Suprapubic skin (tissue), 4 donors: ENCODE data around the gene NUDT3. TPM values are rescaled to one million over a fixed set of nuclear protein-coding genes. Genes with fewer than 3 reads are reported as not detected.

Experiments used
- DNase-seq, 2 donors: peaks; one replicate each; pipeline ENCODE4 v3.0.0-alpha.2; 2019; ENCODE audit warnings: low spot score in 2 of 2
- H3K27ac ChIP-seq: fragments of 200-600 bp; sonication (generic); one replicate; pipeline ENCODE4 v1.5.1; 2019
- H3K27me3 ChIP-seq: fragments of 200-600 bp; sonication (generic); one replicate; pipeline ENCODE4 v1.5.1; 2019
- H3K36me3 ChIP-seq: fragments of 200-600 bp; sonication (generic); one replicate; pipeline ENCODE4 v1.5.1; 2019
- H3K4me1 ChIP-seq: fragments of 200-600 bp; sonication (generic); one replicate; pipeline ENCODE4 v1.5.1; 2019
- H3K4me3 ChIP-seq: fragments of 200-600 bp; sonication (generic); one replicate; pipeline ENCODE4 v1.5.1; 2019; ENCODE audit warnings: mild to moderate bottlenecking
- H3K9me3 ChIP-seq: fragments of 200-600 bp; sonication (generic); one replicate; pipeline ENCODE4 v1.5.1; 2019
- CTCF ChIP-seq, 2 donors: fragments of 200-600 bp in 1 of 2; fragments of 450-650 bp in 1 of 2; sonication (generic) in 1 of 2; IDR thresholded peaks; one replicate each; pipeline ENCODE4 v1.5.1; 2016 to 2019; ENCODE audit warnings: antibody characterized with exemption in 2 of 2, mild to moderate bottlenecking in 1 of 2, moderate library complexity in 1 of 2
- EP300 ChIP-seq: sonication (generic); formaldehyde crosslinking; IDR thresholded peaks from one replicate; pipeline ENCODE4 v1.6.1; 2017; ENCODE audit warnings: antibody characterized with exemption
- POLR2A ChIP-seq, 2 donors: fragments of 450-650 bp; IDR thresholded peaks; one replicate each; pipeline ENCODE4 v1.6.1; 2017; ENCODE audit warnings: antibody characterized with exemption in 2 of 2, mild to moderate bottlenecking in 2 of 2, moderate library complexity in 2 of 2
- POLR2AphosphoS5 ChIP-seq, 3 donors: sonication (generic); formaldehyde crosslinking; IDR thresholded peaks; one replicate each; pipeline ENCODE4 v1.6.1; 2017; ENCODE audit warnings: antibody characterized with exemption in 3 of 3
- WGBS: methylation state at CpG from one replicate; pipeline ENCODE4 v1.1.5; 2018; 5-methylcytosine and 5-hydroxymethylcytosine counted together
- total RNA-seq, 4 donors: library from RNA; depleted of rRNA; stranded (reverse); fragments of >200 nt; gene quantifications; one replicate each; pipeline ENCODE4 v1.1.0, GENCODE V29; 2016

The NUDT3 gene
- total RNA-seq, 4 donors from 2014 or later = 23.2 to 34.6 (median 28.0) TPM

GRCh38 chr6:34349211-34349610 lies 43.3 kb downstream of the NUDT3 start:
- no peaks in the 10 kb centered on the region for H3K36me3 ChIP-seq
- H3K4me3 ChIP-seq = no peak overlapping the region
- TF ChIP-seq POLR2AphosphoS5 (IDR thresholded peaks at IDR 0.05) (no peak), CTCF (IDR thresholded peaks at IDR 0.05) (no peak), POLR2A (IDR thresholded peaks at IDR 0.05) (no peak), EP300 (no peak)
- no peaks in the 10 kb centered on the region for H3K27me3 ChIP-seq
- DNase-seq = no peak
- no peaks in the 10 kb centered on the region for H3K9me3 ChIP-seq
- peaks cover 7% of the 10 kb centered on the region for H3K4me1 ChIP-seq
- 87% methylated on average over 4 of the region's 4 CpGs for WGBS
- H3K27ac ChIP-seq = no peak overlapping the region

- Histone ChIP-seq H3K9me3 (no peaks in the 10 kb centered on the region), H3K27ac (no peak overlapping the region), H3K27me3 (no peaks in the 10 kb centered on the region), H3K36me3 (no peaks in the 10 kb centered on the region), H3K4me1 (peaks cover 6% of the 10 kb centered on the region), H3K4me3 (no peak overlapping the region)
- no peak for TF ChIP-seq POLR2A (IDR thresholded peaks at IDR 0.05)
- no peak for TF ChIP-seq POLR2AphosphoS5 (IDR thresholded peaks at IDR 0.05)
- no peak for TF ChIP-seq EP300
- no peak for TF ChIP-seq CTCF (IDR thresholded peaks at IDR 0.05)
- DNase-seq = no peak
- 97% methylated on average over 1 of the region's 1 CpG for WGBS
Measured at GRCh38 chr6:34347303-34347702, 45.2 kb downstream of the NUDT3 start.

GRCh38 chr6:34346175-34347119 lies 46.0 kb downstream of the NUDT3 start:
- H3K4me1 ChIP-seq = peaks cover 11% of the 10 kb centered on the region
- no peak overlapping the region for H3K4me3 ChIP-seq
- no peaks in the 10 kb centered on the region for H3K9me3 ChIP-seq
- no peaks in the 10 kb centered on the region for H3K36me3 ChIP-seq
- DNase-seq = no peak
- 77% methylated on average over 9 of the region's 9 CpGs for WGBS
- TF ChIP-seq POLR2A (IDR thresholded peaks at IDR 0.05) = no peak
- TF ChIP-seq CTCF (IDR thresholded peaks at IDR 0.05) = no peak
- no peak for TF ChIP-seq POLR2AphosphoS5 (IDR thresholded peaks at IDR 0.05)
- no peak for TF ChIP-seq EP300
- no peaks in the 10 kb centered on the region for H3K27me3 ChIP-seq
- H3K27ac ChIP-seq = no peak overlapping the region

- peaks cover 24% of the 10 kb centered on the region for H3K4me1 ChIP-seq
- no peak for DNase-seq
- H3K9me3 ChIP-seq = no peaks in the 10 kb centered on the region
- no peaks in the 10 kb centered on the region for H3K27me3 ChIP-seq
- H3K4me3 ChIP-seq = no peak overlapping the region
- H3K36me3 ChIP-seq = no peaks in the 10 kb centered on the region
- no peak overlapping the region for H3K27ac ChIP-seq
- TF ChIP-seq POLR2A (IDR thresholded peaks at IDR 0.05) = no peak
- no peak for TF ChIP-seq POLR2AphosphoS5 (IDR thresholded peaks at IDR 0.05)
- no peak for TF ChIP-seq EP300
- TF ChIP-seq CTCF (IDR thresholded peaks at IDR 0.05) = no peak
Measured at GRCh38 chr6:34343806-34344205, 48.7 kb downstream of the NUDT3 start.

GRCh38 chr6:34342247-34342646 lies 50.2 kb downstream of the NUDT3 start:
- no peaks in the 10 kb centered on the region for H3K36me3 ChIP-seq
- peaks cover 37% of the 10 kb centered on the region for H3K4me1 ChIP-seq
- no peak for TF ChIP-seq POLR2AphosphoS5 (IDR thresholded peaks at IDR 0.05)
- no peak overlapping the region for H3K4me3 ChIP-seq
- DNase-seq = no peak
- H3K9me3 ChIP-seq = no peaks in the 10 kb centered on the region
- H3K27ac ChIP-seq = no peak overlapping the region
- no peaks in the 10 kb centered on the region for H3K27me3 ChIP-seq
